HEK293T (cell line): ENCODE data around the gene MGLL.

Source experiments
- CTCF ChIA-PET: fragments of 350-600 bp; formaldehyde crosslinking; extraction: SDS; loops from one replicate; lab custom pipeline; 2021; ENCODE audit warnings: antibody characterized with exemption, inconsistent platforms; lab: Yijun Ruan, JAX
- POLR2A ChIA-PET: fragments of 350-600 bp; formaldehyde crosslinking; extraction: SDS; loops from one replicate; lab custom pipeline; 2020; ENCODE audit warnings: antibody characterized with exemption, inconsistent platforms; lab: Yijun Ruan, JAX
- DNase-seq: peaks from one replicate; pipeline ENCODE4 v3.0.0; 2012; ENCODE audit warnings: mixed read lengths; ENCODE audit errors: extremely low spot score
- ARNT ChIP-seq: fragments of 450-650 bp; IDR thresholded peaks from 2 replicates; pipeline ENCODE4 v1.6.1; 2017; ENCODE audit warnings: mild to moderate bottlenecking
- BHLHE40 ChIP-seq: fragments of 450-650 bp; IDR thresholded peaks from 2 replicates; pipeline ENCODE4 v1.6.1; 2016; ENCODE audit warnings: mild to moderate bottlenecking, moderate library complexity, borderline replicate concordance
- CTBP1 ChIP-seq: fragments of 450-650 bp; IDR thresholded peaks from 2 replicates; pipeline ENCODE4 v1.6.1; 2016; ENCODE audit warnings: borderline replicate concordance
- ELF4 ChIP-seq: fragments of 450-650 bp; IDR thresholded peaks from 2 replicates; pipeline ENCODE4 v1.6.1; 2017; ENCODE audit warnings: antibody characterized with exemption
- FOXA1 ChIP-seq: fragments of 450-650 bp; IDR thresholded peaks from 2 replicates; pipeline ENCODE4 v1.6.1; 2016; ENCODE audit warnings: mild to moderate bottlenecking
- FOXK2 ChIP-seq: fragments of 450-650 bp; IDR thresholded peaks from 2 replicates; pipeline ENCODE4 v1.6.1; 2016; ENCODE audit warnings: mild to moderate bottlenecking
- FOXM1 ChIP-seq: fragments of 450-650 bp; IDR thresholded peaks from 2 replicates; pipeline ENCODE4 v1.6.1; 2017; ENCODE audit warnings: mild to moderate bottlenecking, borderline replicate concordance
- HDGF ChIP-seq: fragments of 450-650 bp; IDR thresholded peaks from 2 replicates; pipeline ENCODE4 v1.6.1; 2017; ENCODE audit warnings: antibody characterized with exemption, borderline replicate concordance
- L3MBTL2 ChIP-seq: fragments of 450-650 bp; conservative IDR thresholded peaks from 2 replicates; pipeline ENCODE4 v1.6.1; 2016; ENCODE audit warnings: mild to moderate bottlenecking
- LEF1 ChIP-seq: fragments of 450-650 bp; IDR thresholded peaks from 2 replicates; pipeline ENCODE4 v1.6.1; 2017; ENCODE audit warnings: mild to moderate bottlenecking, borderline replicate concordance
- NFRKB ChIP-seq: fragments of 450-650 bp; IDR thresholded peaks from 2 replicates; pipeline ENCODE4 v1.6.1; 2016; ENCODE audit warnings: mild to moderate bottlenecking, moderate library complexity
- PKNOX1 ChIP-seq: fragments of 450-650 bp; IDR thresholded peaks from 2 replicates; pipeline ENCODE4 v1.6.1; 2016
- SP1 ChIP-seq: fragments of 450-650 bp; IDR thresholded peaks from 2 replicates; pipeline ENCODE4 v1.6.1; 2017
- SUZ12 ChIP-seq: fragments of 450-650 bp; IDR thresholded peaks from 2 replicates; pipeline ENCODE4 v1.6.1; 2016; ENCODE audit warnings: mild to moderate bottlenecking
- TARDBP ChIP-seq: fragments of 450-650 bp; IDR thresholded peaks from 2 replicates; pipeline ENCODE4 v1.6.1; 2016
- ZNF384 ChIP-seq: fragments of 450-650 bp; IDR thresholded peaks from 2 replicates; pipeline ENCODE4 v1.6.1; 2016

MGLL gene

GRCh38 chr3:127851899-127852298 lies 29.6 kb upstream of the MGLL start:
- no peak for TF ChIP-seq PKNOX1
- TF ChIP-seq SUZ12 = no peak
- no peak for TF ChIP-seq FOXK2
- no peak for TF ChIP-seq LEF1
- TF ChIP-seq L3MBTL2 = no peak
- no peak for TF ChIP-seq HDGF
- TF ChIP-seq SP1 = no peak
- TF ChIP-seq TARDBP = no peak
- no peak for TF ChIP-seq CTBP1
- TF ChIP-seq FOXA1 = no peak
- TF ChIP-seq ARNT = no peak
- TF ChIP-seq NFRKB = no peak
- no peak for TF ChIP-seq BHLHE40
- POLR2A ChIA-PET = no interaction called here
- CTCF ChIA-PET = interaction anchor here (1.0 kb wide), 1 partner anchor 19 kb away, joined by 4 read pairs; no protein-coding TSS in a partner anchor
- DNase-seq = no peak

DNA sequence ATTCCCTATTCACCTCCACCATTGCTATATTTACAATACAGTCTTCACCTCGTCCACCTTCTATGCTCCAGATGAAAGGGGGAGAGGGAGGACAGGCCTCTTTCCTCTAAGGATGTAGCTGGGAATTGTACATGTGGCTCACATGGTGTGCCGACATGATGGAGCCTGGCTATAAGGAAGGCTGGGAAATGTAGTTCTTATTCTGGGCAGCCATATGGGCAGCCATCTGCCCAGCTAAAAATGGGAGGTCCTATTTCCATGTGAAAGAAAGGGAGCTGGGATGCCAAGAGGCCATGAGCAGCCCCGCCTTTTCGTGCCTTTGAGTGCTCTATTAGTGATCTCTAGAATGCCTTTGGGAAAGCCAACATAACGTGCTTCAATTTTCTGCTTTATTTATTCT lies 27.1 kb upstream of the MGLL start:
- TF ChIP-seq ZNF384 (no peak), ELF4 (no peak), SP1 (no peak), LEF1 (no peak), NFRKB (no peak), ARNT (no peak), TARDBP (no peak), BHLHE40 (no peak), CTBP1 (no peak), FOXM1 (no peak), PKNOX1 (no peak), L3MBTL2 (no peak), SUZ12 (no peak), FOXA1 (no peak), FOXK2 (no peak), HDGF (no peak)
- POLR2A ChIA-PET = no interaction called here
- no peak for DNase-seq
- CTCF ChIA-PET = interaction anchor here (1.0 kb wide), 1 partner anchor 10 kb away, joined by 3 read pairs; no protein-coding TSS in a partner anchor

DNA sequence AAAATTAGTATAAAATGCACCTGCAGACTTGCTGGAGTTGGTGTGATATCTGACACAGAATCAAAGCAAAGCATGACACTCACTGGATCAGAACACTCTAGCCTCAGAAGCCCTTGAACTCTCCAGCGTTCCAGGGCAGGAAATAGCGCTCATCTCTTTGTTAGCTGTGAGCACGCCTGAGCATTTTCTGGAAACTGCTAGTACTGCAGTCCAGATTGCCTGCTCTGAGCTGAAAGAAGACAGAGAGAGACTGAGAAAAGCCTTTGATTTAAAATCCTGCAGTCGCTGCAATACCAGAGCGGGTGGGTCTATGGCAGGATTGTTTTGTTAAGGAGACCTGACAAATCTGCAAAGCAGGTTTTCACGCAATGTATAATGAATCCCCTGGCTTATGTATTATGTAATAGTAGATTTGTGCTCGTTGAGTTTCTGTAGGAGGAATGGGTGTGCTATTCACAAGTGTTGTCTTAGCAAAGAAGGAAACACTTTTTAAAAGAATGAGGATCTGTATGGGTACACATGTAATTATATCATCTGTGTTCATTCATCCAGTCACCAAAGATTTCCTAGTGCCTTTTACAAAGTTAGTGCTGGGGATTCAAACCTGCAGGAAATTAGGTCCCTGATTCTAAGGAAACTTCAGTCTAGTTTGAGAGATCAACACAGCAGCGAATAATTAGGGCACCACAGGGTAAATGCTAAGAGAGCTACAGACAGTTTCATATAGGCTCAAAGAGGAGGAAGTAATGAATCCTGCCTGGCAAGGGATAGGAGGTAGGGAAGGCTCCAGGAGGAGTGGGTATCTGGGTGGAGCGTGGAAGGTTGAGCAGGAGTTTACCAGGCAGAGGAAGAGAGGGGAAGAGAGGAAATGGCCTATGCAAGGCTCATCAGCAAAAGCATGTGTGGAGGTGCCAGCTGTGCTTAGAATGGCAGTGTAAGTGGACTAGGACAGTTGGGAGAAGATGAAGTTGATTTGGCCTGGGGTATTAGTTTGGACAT lies 26.1 kb upstream of the MGLL start:
- CTCF ChIA-PET = interaction anchor here (1.0 kb wide), 1 partner anchor 11 kb away, joined by 3 read pairs; no protein-coding TSS in a partner anchor
- POLR2A ChIA-PET = no interaction called here
- no peak for DNase-seq
- no peak for TF ChIP-seq PKNOX1

DNA sequence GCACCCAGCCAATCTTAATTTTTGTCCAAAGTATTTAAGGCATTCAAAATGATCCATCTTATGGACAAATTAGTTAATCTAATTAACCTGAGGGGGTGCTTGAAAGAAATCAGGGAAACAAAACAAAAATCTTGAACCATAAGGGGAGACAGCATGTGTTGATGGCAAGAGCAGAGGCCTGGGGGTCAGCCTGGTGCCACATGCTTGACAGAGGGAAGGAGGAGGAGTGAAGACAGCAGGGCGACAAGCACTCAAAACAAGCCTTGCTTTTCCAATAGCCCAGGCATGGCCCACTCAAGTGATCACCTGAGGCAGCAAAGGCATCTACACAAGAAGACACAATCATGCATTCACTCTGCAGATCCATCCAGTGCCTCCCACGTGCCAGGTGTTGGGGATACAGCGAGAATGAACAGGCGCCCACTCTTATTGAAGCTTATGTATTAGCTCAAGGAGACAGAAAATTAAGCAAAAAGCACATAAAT lies 25.0 kb upstream of the MGLL start:
- ChIA-PET POLR2A (no interaction called here), CTCF (interaction anchor here (1.0 kb wide), 1 partner anchor 10 kb away, joined by 3 read pairs; no protein-coding TSS in a partner anchor)
- no peak for DNase-seq
- no peak for TF ChIP-seq LEF1
- TF ChIP-seq NFRKB = no peak
- TF ChIP-seq L3MBTL2 = no peak
- no peak for TF ChIP-seq FOXA1
- no peak for TF ChIP-seq BHLHE40
- TF ChIP-seq SUZ12 = no peak
- no peak for TF ChIP-seq PKNOX1
- no peak for TF ChIP-seq HDGF
- TF ChIP-seq FOXK2 = no peak
- TF ChIP-seq TARDBP = no peak
- TF ChIP-seq ELF4 = no peak
- TF ChIP-seq ARNT = no peak
- TF ChIP-seq CTBP1 = no peak

- TF ChIP-seq FOXA1 (no peak), ZNF384 (no peak), BHLHE40 (no peak), LEF1 (no peak), NFRKB (no peak), ARNT (no peak), ELF4 (no peak), FOXK2 (no peak), PKNOX1 (no peak), FOXM1 (no peak), TARDBP (no peak), SP1 (no peak), L3MBTL2 (no peak), HDGF (no peak), CTBP1 (no peak), SUZ12 (no peak)
- ChIA-PET CTCF (no interaction called here), POLR2A (no interaction called here)
- DNase-seq = no peak
Measured at GRCh38 chr3:127846576-127846975, 24.3 kb upstream of the MGLL start.
